Stimulated activated CD8-positive, alpha-beta memory T cell treated with anti-CD3 and anti-CD28 coated beads, Interleukin-12 subunit alpha, Interleukin-12 subunit beta, amount 100 ng/mL, for 4 hours (primary cell): ENCODE measurements around the gene RBP7.

Experiments used
- DNase-seq: peaks from one replicate; pipeline ENCODE4 v3.0.0-alpha.2; 2020; ENCODE audit warnings: low read depth

The RBP7 gene

GRCh38 chr1:10031461-10031860 is 34.4 kb downstream of the RBP7 start:
- DNase-seq: no peak

GRCh38 chr1:10032590-10033358 is 35.7 kb downstream of the RBP7 start, which contains the start of gene UBE4B:
UBE4B (plus strand) TSS chr1:10032958; CDS start chr1:10033671, 713 bp downstream.
- peak; percentile 99 for DNase-seq

GRCh38 chr1:10033359-10033845 is 36.4 kb downstream of the RBP7 start:
- no peak for DNase-seq

- DNase-seq: no peak
Observed at GRCh38 chr1:10042746-10043145, 45.7 kb downstream of the RBP7 start.

GRCh38 chr1:10045480-10046355 is 48.7 kb downstream of the RBP7 start:
- no peak for DNase-seq

- no peak for DNase-seq
Observed at GRCh38 chr1:10046356-10047085, 49.5 kb downstream of the RBP7 start.

- DNase-seq: no peak
Observed at GRCh38 chr1:10048601-10049000, 51.6 kb downstream of the RBP7 start.

- DNase-seq: no peak
Observed at GRCh38 chr1:10050611-10051010, 53.6 kb downstream of the RBP7 start.

- DNase-seq: no peak
Observed at GRCh38 chr1:10051656-10052055, 54.6 kb downstream of the RBP7 start.

- no peak for DNase-seq
Observed at GRCh38 chr1:10052347-10052746, 55.3 kb downstream of the RBP7 start.

- no peak for DNase-seq
Observed at GRCh38 chr1:10054465-10054864, 57.4 kb downstream of the RBP7 start.

- DNase-seq: no peak
Observed at GRCh38 chr1:10056599-10056987, 59.6 kb downstream of the RBP7 start.

- DNase-seq: no peak
Observed at GRCh38 chr1:10057343-10057742, 60.3 kb downstream of the RBP7 start.

GRCh38 chr1:10057796-10058195 is 60.8 kb downstream of the RBP7 start:
- no peak for DNase-seq

- no peak for DNase-seq
Observed at GRCh38 chr1:10059342-10059718, 62.3 kb downstream of the RBP7 start.

- no peak for DNase-seq
Observed at GRCh38 chr1:10060311-10061100, 63.5 kb downstream of the RBP7 start.

GRCh38 chr1:10061276-10061675 is 64.2 kb downstream of the RBP7 start:
- DNase-seq: no peak

- no peak for DNase-seq
Observed at GRCh38 chr1:10063878-10064277, 66.8 kb downstream of the RBP7 start.

- no peak for DNase-seq
Observed at GRCh38 chr1:10064416-10065343, 67.7 kb downstream of the RBP7 start.

GRCh38 chr1:10065344-10065685 is 68.3 kb downstream of the RBP7 start:
- DNase-seq: no peak
